ENCODE results near the gene SORCS2. TPM values are rescaled to one million over a fixed set of nuclear protein-coding genes. Genes with fewer than 3 reads are reported as not detected.

SORCS2 gene
- 0.15 and 0.23 TPM in 2 replicates for total RNA-seq (ENCODE audit: low replicate concordance)

GRCh38 chr4:7192252-7193029 is at the start of gene SORCS2:
Gene SORCS2, plus strand, starts transcription at chr4:7192538.

GRCh38 chr4:7434766-7435150 is 242.4 kb downstream of the SORCS2 start, which contains the start of gene PSAPL1:
Gene PSAPL1, minus strand, starts transcription at chr4:7434930. Its CDS starts 51 bp downstream, at chr4:7434879.

Other genes starting within 250 kb of the SORCS2 start
- 9.8 and 21.5 TPM in 2 replicates for gene TADA2B, start 149.2 kb upstream of the SORCS2 start, total RNA-seq (ENCODE audit: low replicate concordance)
- 18.3 and 36.0 TPM in 2 replicates for gene GRPEL1, start 124.5 kb upstream of the SORCS2 start, total RNA-seq (ENCODE audit: low replicate concordance)
- gene PSAPL1, start 242.4 kb downstream of the SORCS2 start, total RNA-seq (ENCODE audit: low replicate concordance): not detected in 2 replicates